ES-I3 (cell line): ENCODE results near the gene TEX29.

Experiments
- H3K36me3 ChIP-seq: 2 replicates; pipeline ENCODE4 v1.6.1; 2013; ENCODE audit warnings: mild to moderate bottlenecking, low read length, control low read depth, moderate library complexity; ENCODE audit not compliant: insufficient read depth
- H3K4me1 ChIP-seq: 2 replicates; pipeline ENCODE4 v1.6.1; 2013; ENCODE audit warnings: mild to moderate bottlenecking, control low read depth, low read length; ENCODE audit not compliant: insufficient read depth
- H3K9ac ChIP-seq: 2 replicates; pipeline ENCODE4 v1.6.1; 2013; ENCODE audit warnings: low read depth, mild to moderate bottlenecking, low read length, moderate library complexity
- H3K9me3 ChIP-seq: 2 replicates; pipeline ENCODE4 v1.6.1; 2013; ENCODE audit warnings: mild to moderate bottlenecking, low read length, moderate library complexity; ENCODE audit not compliant: control insufficient read depth, insufficient read depth

Gene TEX29

GRCh38 chr13:111303559-111303958 is 16.9 kb upstream of the TEX29 start:
- H3K36me3 ChIP-seq: peaks cover 32% of the 10 kb centered on the region
- no peak overlapping the region for H3K9ac ChIP-seq
- H3K9me3 ChIP-seq: no peaks in the 10 kb centered on the region
- no peaks in the 10 kb centered on the region for H3K4me1 ChIP-seq

GRCh38 chr13:111304041-111304544 is 16.3 kb upstream of the TEX29 start:
- H3K9ac ChIP-seq: no peak overlapping the region
- H3K36me3 ChIP-seq: peaks cover 32% of the 10 kb centered on the region
- H3K4me1 ChIP-seq: no peaks in the 10 kb centered on the region

GRCh38 chr13:111304603-111305289 is 15.7 kb upstream of the TEX29 start:
- Histone ChIP-seq H3K36me3 (peaks cover 32% of the 10 kb centered on the region), H3K4me1 (no peaks in the 10 kb centered on the region), H3K9me3 (no peaks in the 10 kb centered on the region), H3K9ac (no peak overlapping the region)

More at GRCh38 chr13:111304041-111304544, 16.3 kb upstream of the TEX29 start:
- H3K9me3 ChIP-seq: no peaks in the 10 kb centered on the region

GRCh38 chr13:111312944-111313590 is 7.4 kb upstream of the TEX29 start:
- Histone ChIP-seq H3K4me1 (no peaks in the 10 kb centered on the region), H3K9me3 (0 out of 2 replicates have a peak, but pooled peaks cover 4% of the 10 kb centered on the region), H3K9ac (no peak overlapping the region), H3K36me3 (peaks cover 3% of the 10 kb centered on the region)

- Histone ChIP-seq H3K36me3 (no peaks in the 10 kb centered on the region; the same call in 1 of the 2 replicates), H3K4me1 (no peaks in the 10 kb centered on the region), H3K9ac (no peak overlapping the region), H3K9me3 (0 out of 2 replicates have a peak, but pooled peaks cover 4% of the 10 kb centered on the region)
Measured at GRCh38 chr13:111313911-111314425, 6.5 kb upstream of the TEX29 start.

- no peaks in the 10 kb centered on the region; the same call in 1 of the 2 replicates for H3K36me3 ChIP-seq
- H3K9me3 ChIP-seq: 0 out of 2 replicates have a peak, but pooled peaks cover 4% of the 10 kb centered on the region
- H3K4me1 ChIP-seq: no peaks in the 10 kb centered on the region
- H3K9ac ChIP-seq: no peak overlapping the region
Measured at GRCh38 chr13:111314852-111315251, 5.6 kb upstream of the TEX29 start.

- H3K9ac ChIP-seq: no peak overlapping the region
- no peaks in the 10 kb centered on the region; the same call in 1 of the 2 replicates for H3K36me3 ChIP-seq
- H3K4me1 ChIP-seq: no peaks in the 10 kb centered on the region
- H3K9me3 ChIP-seq: 0 out of 2 replicates have a peak, but pooled peaks cover 4% of the 10 kb centered on the region
Measured at GRCh38 chr13:111315347-111315995, 5.0 kb upstream of the TEX29 start.

GRCh38 chr13:111316161-111316730 is 4.2 kb upstream of the TEX29 start:
- Histone ChIP-seq H3K4me1 (no peaks in the 10 kb centered on the region), H3K9me3 (0 out of 2 replicates have a peak, but pooled peaks cover 4% of the 10 kb centered on the region), H3K36me3 (no peaks in the 10 kb centered on the region; the same call in 1 of the 2 replicates), H3K9ac (no peak overlapping the region)

- H3K9ac ChIP-seq: no peak overlapping the region
- no peaks in the 10 kb centered on the region; the same call in 1 of the 2 replicates for H3K36me3 ChIP-seq
- H3K9me3 ChIP-seq: no peaks in the 10 kb centered on the region
- no peaks in the 10 kb centered on the region for H3K4me1 ChIP-seq
Measured at GRCh38 chr13:111317042-111317550, 3.3 kb upstream of the TEX29 start.

GRCh38 chr13:111317571-111318345 is 2.7 kb upstream of the TEX29 start:
- Histone ChIP-seq H3K9ac (no peak overlapping the region), H3K9me3 (no peaks in the 10 kb centered on the region), H3K36me3 (no peaks in the 10 kb centered on the region; the same call in 1 of the 2 replicates), H3K4me1 (no peaks in the 10 kb centered on the region)

- H3K9ac ChIP-seq: no peak overlapping the region
- H3K9me3 ChIP-seq: no peaks in the 10 kb centered on the region
- H3K4me1 ChIP-seq: no peaks in the 10 kb centered on the region
- no peaks in the 10 kb centered on the region; the same call in 1 of the 2 replicates for H3K36me3 ChIP-seq
Measured at GRCh38 chr13:111318386-111318785, 2.1 kb upstream of the TEX29 start.

GRCh38 chr13:111319521-111319920 is 921 bp upstream of the TEX29 start:
- Histone ChIP-seq H3K36me3 (no peaks in the 10 kb centered on the region; the same call in 1 of the 2 replicates), H3K9ac (no peak overlapping the region), H3K4me1 (no peaks in the 10 kb centered on the region; the same call in 1 of the 2 replicates), H3K9me3 (no peaks in the 10 kb centered on the region)
